NCI-H2171 (cell line): Measurements from ENCODE around the gene AMBP.

Experiments
- DNase-seq: peaks from one replicate; lab custom pipeline; 2025; lab: John Stamatoyannopoulos, UW

AMBP gene

GRCh38 chr9:114075602-114076001, 2.5 kb downstream of the AMBP start:
- no peak for DNase-seq

GRCh38 chr9:114072184-114073140, 5.6 kb downstream of the AMBP start:
- DNase-seq = no peak

- no peak for DNase-seq
Observed at GRCh38 chr9:114071197-114071795, 6.8 kb downstream of the AMBP start.

- DNase-seq = no peak
Observed at GRCh38 chr9:114070188-114071103, 7.7 kb downstream of the AMBP start.

GRCh38 chr9:114069476-114070187, 8.5 kb downstream of the AMBP start:
- DNase-seq = no peak

- DNase-seq = no peak
Observed at GRCh38 chr9:114065304-114065703, 12.8 kb downstream of the AMBP start.

GRCh38 chr9:114061830-114062474, 16.1 kb downstream of the AMBP start:
- DNase-seq = no peak

GRCh38 chr9:114061292-114061691, 16.8 kb downstream of the AMBP start:
- no peak for DNase-seq

- DNase-seq = no peak
Observed at GRCh38 chr9:114060711-114061110, 17.4 kb downstream of the AMBP start.

- DNase-seq = no peak
Observed at GRCh38 chr9:114060070-114060469, 18.0 kb downstream of the AMBP start.

GRCh38 chr9:114059047-114059803, 18.9 kb downstream of the AMBP start:
- no peak for DNase-seq

- no peak for DNase-seq
Observed at GRCh38 chr9:114058688-114059046, 19.4 kb downstream of the AMBP start.

- no peak for DNase-seq
Observed at GRCh38 chr9:114057161-114057885, 20.8 kb downstream of the AMBP start.

GRCh38 chr9:114056527-114056926, 21.6 kb downstream of the AMBP start:
- no peak for DNase-seq

GRCh38 chr9:114055894-114056293, 22.2 kb downstream of the AMBP start:
- DNase-seq = no peak

- DNase-seq = no peak
Observed at GRCh38 chr9:114055061-114055460, 23.0 kb downstream of the AMBP start.

GRCh38 chr9:114054191-114054690, 23.9 kb downstream of the AMBP start:
- DNase-seq = no peak

- DNase-seq = no peak
Observed at GRCh38 chr9:114053246-114054005, 24.7 kb downstream of the AMBP start.

- DNase-seq = no peak
Observed at GRCh38 chr9:114051706-114052105, 26.4 kb downstream of the AMBP start.
